Superior temporal gyrus (tissue), 1 donor: ENCODE data around the gene MAP2K6.

Source experiments
- DNase-seq: peaks from one replicate; pipeline ENCODE4 v3.0.0-alpha.2; 2016; ENCODE audit errors: extremely low spot score

Gene MAP2K6

GRCh38 chr17:69427486-69428197 lies 13.1 kb downstream of the MAP2K6 start:
- DNase-seq: no peak

- DNase-seq: no peak
Observed at GRCh38 chr17:69428252-69428980, 13.9 kb downstream of the MAP2K6 start.

- DNase-seq: no peak
Observed at GRCh38 chr17:69430488-69430887, 16.0 kb downstream of the MAP2K6 start.

GRCh38 chr17:69431835-69432234 lies 17.3 kb downstream of the MAP2K6 start:
- DNase-seq: no peak

- DNase-seq: no peak
Observed at GRCh38 chr17:69433093-69433492, 18.6 kb downstream of the MAP2K6 start.

GRCh38 chr17:69434164-69434579 lies 19.7 kb downstream of the MAP2K6 start:
- DNase-seq: no peak

- no peak for DNase-seq
Observed at GRCh38 chr17:69435971-69436696, 21.6 kb downstream of the MAP2K6 start.

- no peak for DNase-seq
Observed at GRCh38 chr17:69437475-69437874, 23.0 kb downstream of the MAP2K6 start.

GRCh38 chr17:69438776-69439175 lies 24.3 kb downstream of the MAP2K6 start:
- DNase-seq: no peak

GRCh38 chr17:69441179-69441578 lies 26.7 kb downstream of the MAP2K6 start:
- DNase-seq: no peak

GRCh38 chr17:69443138-69443537 lies 28.6 kb downstream of the MAP2K6 start:
- DNase-seq: no peak

- DNase-seq: no peak
Observed at GRCh38 chr17:69444023-69444422, 29.5 kb downstream of the MAP2K6 start.

GRCh38 chr17:69445132-69445531 lies 30.6 kb downstream of the MAP2K6 start:
- DNase-seq: no peak

- peak; percentile 31 for DNase-seq
Observed at GRCh38 chr17:69447726-69448125, 33.2 kb downstream of the MAP2K6 start.

GRCh38 chr17:69448431-69449102 lies 34.1 kb downstream of the MAP2K6 start:
- DNase-seq: peak; percentile 80

GRCh38 chr17:69450131-69450530 lies 35.6 kb downstream of the MAP2K6 start:
- DNase-seq: no peak

GRCh38 chr17:69450918-69451317 lies 36.4 kb downstream of the MAP2K6 start:
- DNase-seq: no peak

GRCh38 chr17:69451416-69452394 lies 37.2 kb downstream of the MAP2K6 start:
- DNase-seq: no peak

- no peak for DNase-seq
Observed at GRCh38 chr17:69452664-69453260, 38.3 kb downstream of the MAP2K6 start.

GRCh38 chr17:69454051-69454450 lies 39.6 kb downstream of the MAP2K6 start:
- no peak for DNase-seq
